HG03378 (cell line): ENCODE results near the gene MED12L.
A peak's percentile ranks its signal among the peaks of the same experiment; 100 is the strongest.

Experiments
- ATAC-seq: cut with Tn5 transposase; IDR thresholded peaks from one replicate; pipeline ENCODE4 v1.9.1; 2021; ENCODE audit warnings: mild to moderate bottlenecking, moderate library complexity; ENCODE audit not compliant: unreplicated experiment

Gene MED12L

DNA sequence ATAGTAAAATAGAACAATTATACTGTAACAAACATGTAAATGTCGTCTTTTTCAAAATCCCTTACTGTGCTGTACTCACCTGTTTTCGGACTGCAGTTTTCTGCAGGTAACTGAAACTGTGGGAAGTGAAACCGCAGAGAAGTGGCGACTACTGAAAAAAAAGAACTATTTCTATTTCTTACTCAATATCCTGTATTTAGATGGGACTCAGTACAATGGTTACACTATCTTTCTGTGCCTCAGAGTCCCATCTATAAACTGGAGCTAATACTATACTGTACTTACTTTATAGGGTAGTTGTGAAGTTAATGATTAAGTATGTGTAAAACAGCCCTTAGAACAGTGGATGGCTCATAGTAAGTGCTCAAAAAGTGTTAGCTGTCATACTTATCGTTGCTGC is 313.4 kb downstream of the MED12L start:
- no peak for ATAC-seq

- no peak for ATAC-seq
These were observed 314.9 kb downstream of the MED12L start for GRCh38 chr3:151400341-151400740.

GRCh38 chr3:151402349-151402748 is 316.9 kb downstream of the MED12L start:
- no peak for ATAC-seq

DNA sequence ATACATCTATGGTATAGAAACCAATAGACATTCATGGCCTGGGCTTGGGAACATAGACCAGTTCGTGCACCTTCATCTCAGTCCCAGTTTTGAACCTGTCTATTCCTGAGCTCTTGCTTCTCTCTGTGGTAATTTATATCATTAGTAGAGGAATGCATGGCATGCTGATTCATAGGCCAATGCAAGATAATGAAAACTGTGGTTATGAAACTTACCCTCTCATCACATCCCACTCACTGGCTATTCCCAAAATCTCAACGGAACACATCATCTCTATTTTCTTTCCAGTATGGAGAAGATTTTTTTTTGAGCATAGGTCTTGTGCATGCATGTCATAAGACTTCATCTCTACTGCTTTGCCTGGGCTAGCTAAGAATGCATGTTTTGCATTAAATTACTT is 317.8 kb downstream of the MED12L start:
- ATAC-seq, result no peak

- ATAC-seq, result peak; percentile 72
These were observed 318.9 kb downstream of the MED12L start for GRCh38 chr3:151404316-151404715.

DNA sequence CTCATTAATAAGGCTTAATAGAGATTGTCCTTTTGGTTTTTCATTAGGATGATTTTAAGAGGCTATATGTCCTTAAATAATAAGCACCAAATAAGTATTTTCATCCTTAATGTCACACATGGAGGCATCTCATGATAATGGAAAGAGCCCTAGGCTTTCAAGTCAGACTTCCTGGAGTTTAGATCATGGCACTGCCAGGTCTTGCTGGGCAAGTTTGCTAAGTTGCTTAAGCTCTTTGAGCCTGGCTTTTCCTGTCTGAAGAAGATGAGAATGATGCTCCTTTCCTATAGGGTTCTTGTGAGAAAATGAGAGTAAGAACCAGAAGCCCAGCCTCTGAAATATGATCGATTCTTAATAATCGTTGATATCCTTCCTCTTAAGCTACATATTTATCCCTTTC is 322.5 kb downstream of the MED12L start:
- no peak for ATAC-seq

- no peak for ATAC-seq
These were observed 325.6 kb downstream of the MED12L start for GRCh38 chr3:151410891-151411559.

- no peak for ATAC-seq
These were observed 327.5 kb downstream of the MED12L start for GRCh38 chr3:151412989-151413388.

- ATAC-seq, result no peak
These were observed 329.8 kb downstream of the MED12L start for GRCh38 chr3:151415289-151415688.

GRCh38 chr3:151419806-151420205 is 334.3 kb downstream of the MED12L start:
- no peak for ATAC-seq

- ATAC-seq, result no peak
These were observed 336.5 kb downstream of the MED12L start for GRCh38 chr3:151421938-151422337.

DNA sequence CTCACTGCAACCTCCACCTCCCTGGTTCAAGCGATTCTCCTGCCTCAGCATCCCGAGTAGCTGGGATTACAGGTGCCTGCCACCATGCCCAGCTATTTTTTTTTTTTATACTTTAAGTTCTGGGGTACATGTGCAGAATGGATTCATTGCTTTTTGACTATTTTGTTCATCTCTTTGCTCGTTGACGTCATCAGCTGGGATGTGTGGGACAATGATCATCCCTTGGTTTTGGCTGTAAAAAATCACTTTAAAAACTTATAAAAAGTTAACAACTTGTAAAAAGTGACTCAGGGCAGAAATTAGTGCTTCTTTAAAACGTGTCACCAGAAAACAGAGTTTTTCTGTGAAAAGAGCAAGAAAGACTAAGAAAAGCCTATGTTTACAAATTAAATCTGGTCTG is 337.6 kb downstream of the MED12L start:
- ATAC-seq, result no peak

DNA sequence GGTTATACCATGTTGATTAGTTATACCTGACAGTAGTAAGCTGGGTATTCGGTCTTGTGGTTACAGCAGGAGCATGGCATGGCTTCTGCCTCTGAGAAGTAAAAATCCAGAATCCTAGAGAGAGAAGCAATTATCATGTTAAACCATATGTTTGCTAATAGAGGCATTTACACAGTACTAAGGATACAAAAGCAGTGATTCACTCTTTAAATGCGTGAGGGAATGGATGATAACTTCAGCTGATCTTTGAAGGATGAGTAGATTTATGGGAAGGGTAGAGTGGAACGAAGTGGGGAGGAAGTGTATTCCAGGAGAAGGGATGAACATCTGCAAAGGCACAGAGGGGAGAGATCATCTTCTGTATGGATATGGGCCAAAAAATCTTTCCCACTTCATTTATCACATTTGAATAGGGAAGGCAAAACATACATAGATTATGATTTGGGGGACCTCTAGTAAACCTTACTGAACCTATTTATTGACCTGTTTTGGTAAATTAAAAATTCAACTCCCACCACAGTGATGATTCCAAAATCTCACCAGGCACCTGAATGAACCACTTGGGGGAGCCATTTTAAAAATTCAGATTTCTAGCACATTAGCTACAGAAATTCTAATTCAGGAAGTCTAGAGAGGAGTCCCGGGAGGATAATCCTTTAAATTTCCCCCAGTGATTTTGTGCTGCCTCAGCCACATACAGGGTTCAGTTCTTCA is 340.3 kb downstream of the MED12L start:
- ATAC-seq, result no peak

GRCh38 chr3:151426341-151426657 is 340.8 kb downstream of the MED12L start:
- ATAC-seq, result peak; percentile 88

- no peak for ATAC-seq
These were observed 342.9 kb downstream of the MED12L start for GRCh38 chr3:151428386-151428785.

- no peak for ATAC-seq
These were observed 345.5 kb downstream of the MED12L start for GRCh38 chr3:151430821-151431484.

GRCh38 chr3:151431940-151432339 is 346.5 kb downstream of the MED12L start:
- no peak for ATAC-seq

- no peak for ATAC-seq
These were observed 347.3 kb downstream of the MED12L start for GRCh38 chr3:151432616-151433372.

- ATAC-seq, result no peak
These were observed 348.9 kb downstream of the MED12L start for GRCh38 chr3:151434151-151434890.

DNA sequence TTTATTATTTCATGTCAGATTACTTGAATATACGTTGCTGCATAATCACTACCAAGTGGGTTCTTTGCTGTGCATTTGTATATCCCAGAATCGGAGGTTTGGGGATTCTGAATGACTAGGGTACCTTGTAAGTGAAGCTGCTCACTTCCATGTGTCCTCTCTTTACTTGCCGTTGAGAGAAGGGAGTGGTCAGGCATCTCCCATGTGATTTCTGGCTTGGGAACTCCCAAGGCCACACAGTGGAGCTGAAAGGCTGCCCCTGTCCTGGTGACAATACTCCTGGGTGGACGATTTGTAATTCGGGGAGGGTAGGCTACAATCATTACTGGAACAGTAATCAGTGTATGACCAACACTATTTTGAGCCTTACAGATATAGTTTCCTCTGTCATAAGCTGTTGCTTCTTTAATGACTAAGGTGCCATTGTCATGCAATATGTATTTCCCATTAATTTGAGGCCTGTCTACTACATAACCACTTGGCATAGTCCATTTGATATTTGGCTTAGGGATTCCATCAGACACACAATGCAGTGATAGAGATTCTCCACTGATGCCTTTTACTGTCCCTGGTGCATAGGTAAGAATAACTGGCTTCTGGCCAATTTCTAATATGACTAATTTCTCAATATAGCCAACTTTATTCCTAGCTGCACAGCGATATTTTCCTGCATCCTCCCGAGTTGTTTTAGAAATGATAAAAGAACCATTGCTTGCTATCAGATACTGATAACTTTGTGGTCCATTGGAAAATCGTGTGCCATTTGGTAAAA is 351.4 kb downstream of the MED12L start:
- ATAC-seq, result no peak
